GM21526 (cell line): ENCODE measurements around the gene INTS1.
A peak's percentile ranks its signal among the peaks of the same experiment; 100 is the strongest.
"Not testable (repeated sequence)": the region's sequence is repeated elsewhere in the genome, so short reads cannot be mapped to it uniquely, and the experiment has no call there.

ENCODE experiments used
- ATAC-seq: cut with Tn5 transposase; IDR thresholded peaks from one replicate; pipeline ENCODE4 v1.9.1; 2021; ENCODE audit warnings: moderate library complexity; ENCODE audit not compliant: unreplicated experiment, low FRiP score

The INTS1 gene

GRCh38 chr7:1532456-1533254 lies 28.5 kb upstream of the INTS1 start:
- ATAC-seq, result no peak

DNA sequence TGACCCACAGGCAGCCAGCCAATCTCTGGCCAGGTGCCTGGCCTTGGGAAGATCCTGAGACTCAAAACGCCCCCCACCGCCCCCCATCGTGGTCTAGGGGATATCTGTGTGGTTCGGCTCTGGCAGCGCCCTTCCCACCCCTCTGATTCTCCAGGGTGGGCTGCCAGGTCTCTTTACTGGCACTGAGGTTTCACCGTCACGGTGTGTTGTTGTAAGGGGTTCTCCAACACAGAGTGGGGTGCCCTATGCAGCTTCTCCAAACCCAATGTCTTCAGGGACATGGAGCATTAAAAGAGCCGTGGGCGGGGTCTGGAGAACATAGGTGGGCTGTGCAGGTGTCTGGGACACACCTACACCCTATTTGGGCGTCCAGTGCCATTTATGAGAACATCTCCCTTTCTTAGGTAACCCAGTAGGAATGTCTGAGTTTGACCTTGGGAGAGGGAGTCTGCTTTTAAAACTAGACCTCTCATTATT lies 27.8 kb upstream of the INTS1 start:
- no peak for ATAC-seq

GRCh38 chr7:1531263-1531978 lies 27.2 kb upstream of the INTS1 start:
- no peak for ATAC-seq

DNA sequence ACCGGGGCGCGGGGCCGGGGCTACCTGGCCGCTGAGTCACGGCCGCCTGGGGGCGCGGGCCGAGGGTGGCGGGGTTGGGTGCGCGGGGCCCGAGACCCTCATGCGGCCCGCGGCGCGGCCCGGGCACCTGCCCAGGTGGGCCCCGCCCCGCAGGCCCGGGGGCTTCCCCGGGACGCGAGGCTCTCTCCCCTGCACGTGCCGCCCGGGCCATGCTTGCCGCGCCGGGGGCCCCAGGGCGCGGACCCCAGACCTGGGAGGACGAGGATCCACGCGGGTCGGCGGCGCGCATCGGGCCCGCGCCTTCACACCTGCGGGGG lies 26.7 kb upstream of the INTS1 start:
- no peak for ATAC-seq

DNA sequence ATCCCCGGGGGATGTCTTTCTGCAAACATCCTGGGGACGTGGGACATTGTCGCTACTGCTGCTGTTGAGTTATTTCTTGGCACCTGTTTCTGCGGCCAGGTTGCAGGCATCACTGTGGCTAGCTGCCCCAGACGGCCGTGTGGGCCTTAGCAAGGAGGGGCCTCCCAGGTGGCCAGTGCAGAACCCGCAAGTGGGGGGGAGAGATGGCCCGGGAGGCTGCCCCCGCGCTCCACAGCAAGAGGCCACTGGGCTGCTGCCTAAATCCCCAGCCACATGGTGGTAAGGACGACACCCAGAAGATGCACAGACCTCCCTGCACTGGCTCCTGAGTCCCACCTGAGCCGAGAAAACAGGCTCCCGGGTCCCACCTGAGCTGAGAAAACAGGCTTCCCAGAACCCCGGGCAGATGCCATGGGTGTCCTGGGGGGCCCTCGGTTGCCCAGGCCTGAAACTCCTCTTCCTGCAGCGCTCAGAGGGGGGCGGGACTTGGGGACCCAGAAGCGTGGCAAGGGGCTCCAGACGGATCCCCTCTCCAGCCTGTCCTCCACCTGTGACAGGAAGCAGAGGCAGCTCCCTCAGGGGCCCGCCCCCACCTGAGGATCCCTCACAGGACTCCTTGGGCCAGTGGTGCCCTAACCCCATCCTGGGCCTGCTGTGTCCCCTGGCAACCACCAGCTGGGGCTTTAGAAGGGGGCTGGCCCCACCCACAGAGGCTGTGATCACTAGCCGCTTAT lies 25.4 kb upstream of the INTS1 start:
- no peak for ATAC-seq

DNA sequence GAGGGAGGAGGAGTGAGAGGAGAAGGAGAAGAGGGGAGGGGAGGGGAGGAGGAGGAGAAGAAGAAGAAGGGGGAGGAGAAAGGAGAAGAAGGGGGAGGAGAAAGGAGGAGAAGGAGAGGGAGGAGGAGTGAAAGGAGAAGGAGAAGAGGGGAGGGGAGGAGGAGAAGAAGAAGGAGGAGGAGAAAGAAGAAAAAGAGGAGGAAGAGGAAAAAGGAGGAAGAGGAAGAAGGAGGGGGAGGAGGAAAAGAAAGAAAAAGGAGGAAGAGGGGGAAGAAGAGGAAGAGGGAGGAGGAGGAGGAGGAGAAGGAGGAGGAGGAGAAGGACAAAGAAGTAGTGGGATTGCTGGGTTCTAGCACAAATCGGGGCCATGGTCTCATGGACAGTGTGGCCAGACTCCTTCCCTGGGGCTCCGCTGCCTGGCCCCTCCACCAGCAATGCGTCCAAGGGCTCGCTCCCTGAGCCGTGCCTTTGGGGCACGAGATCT lies 22.1 kb upstream of the INTS1 start:
- ATAC-seq, result no peak

GRCh38 chr7:1525409-1525808 lies 21.2 kb upstream of the INTS1 start:
- ATAC-seq, result no peak

DNA sequence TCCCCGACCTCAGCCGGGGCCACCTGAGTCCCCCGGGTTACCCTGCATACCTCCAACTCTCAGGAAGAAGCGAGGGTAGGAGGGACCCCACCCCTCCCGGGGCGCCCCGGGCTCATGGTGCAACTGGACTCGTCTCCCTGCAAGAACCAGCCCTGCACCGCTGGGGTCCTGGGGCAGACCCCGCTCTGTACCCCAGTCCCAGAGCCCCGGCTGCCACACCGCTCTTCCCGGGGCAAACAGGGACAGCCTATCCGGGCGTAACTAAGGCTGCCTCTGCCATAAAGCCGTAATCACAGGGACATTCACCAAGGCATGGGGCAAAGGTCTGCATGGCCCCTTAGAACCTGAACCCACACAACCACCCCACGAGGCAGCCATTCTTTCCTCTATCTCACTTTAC lies 19.7 kb upstream of the INTS1 start:
- no peak for ATAC-seq

DNA sequence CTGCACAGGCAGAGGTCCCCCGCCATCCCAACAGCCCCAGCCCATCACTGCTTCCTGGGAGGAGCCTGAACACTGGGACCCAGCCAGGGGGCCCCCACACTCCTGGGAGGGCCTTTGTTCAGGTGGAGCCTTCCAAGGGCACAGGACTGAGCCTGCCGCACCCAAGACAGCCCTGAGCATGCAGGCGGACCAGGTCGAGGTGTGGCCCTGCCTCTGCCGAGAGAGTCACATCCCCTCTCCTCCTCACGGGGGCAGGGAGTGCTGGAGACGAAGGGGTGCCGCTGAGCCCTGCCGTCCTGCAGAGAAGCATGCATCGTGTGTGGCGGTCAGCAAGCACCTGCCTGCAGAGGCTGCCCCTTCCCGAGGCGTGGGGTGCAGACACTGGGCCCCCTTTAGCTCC lies 19.0 kb upstream of the INTS1 start:
- ATAC-seq, result no peak

DNA sequence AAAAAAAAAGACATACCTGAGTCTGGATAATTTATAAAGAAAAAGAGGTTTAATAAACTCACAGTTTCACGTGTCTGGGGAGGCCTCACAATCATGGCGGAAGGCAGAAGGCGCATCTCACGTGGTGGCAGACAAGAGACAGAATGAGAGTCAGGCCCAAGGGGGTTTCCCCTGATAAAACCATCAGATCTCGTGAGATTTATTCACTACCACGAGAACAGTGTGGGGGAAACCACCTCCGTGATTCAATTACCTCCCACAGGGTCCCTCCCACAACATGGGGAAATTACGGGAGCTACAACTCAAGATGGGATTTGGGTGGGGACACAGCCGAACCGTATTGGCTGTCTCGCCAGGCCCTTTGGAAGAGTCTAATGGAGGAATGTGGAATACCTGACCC lies 17.3 kb upstream of the INTS1 start:
- no peak for ATAC-seq

DNA sequence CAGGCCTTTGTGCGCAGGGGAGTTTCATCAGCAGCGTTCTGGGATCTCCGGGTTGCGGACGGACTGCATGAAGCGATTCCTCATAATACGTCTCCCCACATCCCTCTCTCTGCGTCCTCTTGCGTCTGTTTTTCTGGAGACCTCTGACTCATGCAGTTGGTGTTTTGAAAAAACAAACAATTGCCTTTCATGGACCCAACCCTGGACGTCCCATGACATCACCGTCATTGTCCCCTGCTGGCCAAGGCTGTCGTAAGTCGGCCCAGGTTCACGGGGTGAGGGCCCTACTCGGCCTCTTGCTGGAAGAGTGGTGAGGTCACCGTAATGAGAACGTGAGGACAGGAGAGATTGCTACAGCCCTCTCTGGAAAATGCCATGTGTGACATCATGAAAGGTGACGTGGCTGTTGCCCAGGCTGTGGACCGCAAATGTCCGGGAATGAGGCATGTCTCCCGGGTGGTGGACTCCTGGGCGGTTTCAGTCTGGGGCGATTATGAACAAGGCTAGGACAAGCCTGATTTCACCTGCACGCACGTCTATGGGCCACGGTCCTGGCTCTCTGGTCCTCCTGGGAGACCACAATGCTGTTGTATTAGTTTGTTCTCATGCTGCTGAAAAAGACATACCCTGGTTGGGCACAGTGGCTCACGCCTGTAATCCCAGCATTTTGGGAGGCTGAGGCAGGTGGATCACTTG lies 16.5 kb upstream of the INTS1 start:
- ATAC-seq, result no peak

- not testable (repeated sequence) for ATAC-seq
These were observed 15.2 kb upstream of the INTS1 start for GRCh38 chr7:1519322-1519922.

GRCh38 chr7:1516586-1517251 lies 12.5 kb upstream of the INTS1 start:
- ATAC-seq, result no peak

- ATAC-seq, result not testable (repeated sequence)
These were observed 11.3 kb upstream of the INTS1 start for GRCh38 chr7:1515509-1515967.

DNA sequence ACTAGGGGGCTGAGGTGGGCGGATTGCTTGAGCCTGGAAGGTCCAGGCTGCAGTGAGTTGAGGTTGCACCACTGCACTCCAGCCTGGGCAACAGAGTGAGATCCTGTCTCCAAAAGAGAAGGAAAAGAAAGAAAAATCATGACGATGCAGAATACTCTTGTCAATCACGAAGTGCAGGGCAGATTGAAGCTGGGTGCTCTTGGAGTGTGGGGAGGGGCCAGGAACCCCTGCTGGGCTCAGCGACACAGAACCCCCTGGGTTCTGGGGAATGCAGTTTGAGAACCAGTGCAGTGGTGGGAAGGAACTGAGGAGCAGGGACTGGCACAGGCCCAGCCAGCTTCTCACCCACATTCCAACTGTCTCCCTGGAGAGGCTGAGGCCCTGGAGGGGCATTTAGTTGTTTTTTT lies 10.8 kb upstream of the INTS1 start:
- no peak for ATAC-seq

- no peak for ATAC-seq
These were observed 10.2 kb upstream of the INTS1 start for GRCh38 chr7:1514407-1514806.

DNA sequence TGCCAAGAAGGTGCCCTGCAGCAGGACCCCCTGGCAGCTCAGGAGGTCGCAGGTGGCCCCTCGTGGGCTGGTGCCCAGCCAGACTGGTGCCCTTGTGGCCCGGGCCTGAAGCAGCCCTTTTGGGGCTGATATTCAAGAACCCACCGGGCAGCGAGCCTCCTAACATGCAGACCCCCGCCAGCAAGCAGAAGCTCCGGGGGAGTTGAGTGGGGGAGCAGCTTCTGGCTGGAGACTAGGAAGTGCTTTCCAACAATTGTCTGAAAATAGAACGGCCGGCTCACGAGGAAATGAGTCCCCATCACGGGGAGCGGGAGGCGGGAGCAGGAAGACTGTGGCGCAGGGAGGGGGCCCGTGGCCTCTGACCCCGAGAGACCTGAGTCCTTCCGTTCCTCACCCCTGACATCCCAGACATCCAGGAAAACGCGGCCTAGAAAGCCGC lies 9.5 kb upstream of the INTS1 start:
- no peak for ATAC-seq

DNA sequence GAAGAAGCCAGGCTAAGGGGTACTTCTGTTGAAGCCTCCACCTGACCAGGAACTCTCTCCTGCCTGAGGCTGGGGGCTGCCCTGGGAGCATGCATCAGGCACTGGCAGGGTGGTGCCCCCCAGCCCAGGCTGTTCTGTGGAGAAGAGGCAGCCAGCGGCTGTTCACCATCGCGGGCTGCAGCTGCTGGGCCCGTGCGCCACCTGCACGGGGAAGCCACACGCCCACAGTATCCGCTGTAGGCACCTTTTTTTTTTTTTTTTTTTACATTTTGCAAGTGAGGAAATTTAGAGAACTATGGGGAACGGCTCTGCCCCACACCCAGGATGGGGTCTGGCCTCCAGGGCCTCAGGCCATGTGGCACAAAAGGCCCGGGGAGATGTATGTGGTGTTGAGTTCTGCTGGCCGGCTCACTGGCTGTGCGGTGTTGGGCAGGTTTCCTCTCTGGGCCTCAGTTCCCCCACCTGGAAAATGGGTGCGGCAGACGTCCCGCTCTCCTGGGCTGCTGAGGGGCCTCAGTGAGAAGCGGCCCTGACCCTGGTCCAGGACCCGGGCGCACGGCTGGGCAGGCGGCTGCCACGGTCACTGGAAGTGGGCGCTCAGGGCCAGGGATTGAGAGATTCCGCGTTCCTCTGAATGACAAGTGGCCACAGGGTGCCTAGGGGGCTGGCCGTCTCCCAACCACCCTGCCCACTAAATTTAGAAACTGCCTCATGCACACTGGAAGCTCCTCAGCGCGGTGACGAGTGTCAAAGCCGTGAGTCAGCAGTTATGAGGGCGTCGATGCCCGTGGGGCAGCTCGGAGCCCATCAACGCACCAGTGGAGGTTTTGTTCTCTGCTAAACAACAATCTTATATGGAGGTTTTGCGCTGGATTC lies 8.8 kb upstream of the INTS1 start:
- ATAC-seq, result peak; percentile 56
